GM19043 (cell line): ENCODE data around the gene LMNTD1.
"Not testable (repeated sequence)": the region's sequence is repeated elsewhere in the genome, so short reads cannot be mapped to it uniquely, and the experiment has no call there.

Experiments
- ATAC-seq: cut with Tn5 transposase; IDR thresholded peaks from one replicate; pipeline ENCODE4 v1.9.1; 2021; ENCODE audit warnings: low read depth; ENCODE audit not compliant: unreplicated experiment

LMNTD1 gene, protein sequence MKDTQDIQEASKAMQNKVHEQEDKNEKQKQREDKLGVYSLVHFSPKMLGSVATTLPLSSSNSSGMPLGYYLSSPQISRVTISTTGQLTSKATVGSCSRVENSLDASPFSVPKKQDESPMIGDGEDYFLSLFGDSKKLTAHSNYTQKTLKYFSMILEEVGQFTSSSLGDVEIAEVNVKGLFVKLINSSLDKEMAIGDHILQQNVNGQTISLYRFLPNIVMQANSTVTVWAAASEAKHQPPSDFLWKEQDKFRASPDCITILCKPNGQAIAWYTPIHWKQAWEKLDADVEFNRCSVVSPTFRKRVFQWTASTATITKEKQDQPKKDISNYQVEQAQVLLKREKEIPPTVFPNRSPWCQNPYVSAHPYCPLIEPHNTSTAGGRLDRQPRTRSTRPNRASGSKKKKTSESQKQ

DNA sequence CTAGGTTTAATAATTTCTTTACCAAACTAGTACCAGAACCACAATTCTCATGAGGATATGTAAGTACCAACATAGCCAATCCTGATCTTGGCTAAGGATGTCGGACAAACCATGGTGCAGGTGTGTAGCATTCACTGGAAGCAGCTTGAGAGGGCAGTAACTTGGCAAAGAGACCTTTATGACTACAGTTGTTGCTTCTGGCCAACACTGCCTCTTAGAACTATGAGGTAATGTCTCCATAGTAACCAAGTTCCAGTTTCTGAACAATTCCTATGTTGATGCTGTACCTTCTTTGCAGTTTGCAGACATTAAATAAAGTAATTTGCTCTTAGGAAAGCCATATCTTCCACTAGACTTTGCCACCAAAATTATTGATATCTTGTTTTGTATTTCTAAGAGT lies at the start of gene LMNTD1:
Gene LMNTD1 (minus strand): TSS at position 186 of the 400 bp plus-strand sequence. CDS start 324 bp downstream, outside the sequence.
- ATAC-seq: no peak

DNA sequence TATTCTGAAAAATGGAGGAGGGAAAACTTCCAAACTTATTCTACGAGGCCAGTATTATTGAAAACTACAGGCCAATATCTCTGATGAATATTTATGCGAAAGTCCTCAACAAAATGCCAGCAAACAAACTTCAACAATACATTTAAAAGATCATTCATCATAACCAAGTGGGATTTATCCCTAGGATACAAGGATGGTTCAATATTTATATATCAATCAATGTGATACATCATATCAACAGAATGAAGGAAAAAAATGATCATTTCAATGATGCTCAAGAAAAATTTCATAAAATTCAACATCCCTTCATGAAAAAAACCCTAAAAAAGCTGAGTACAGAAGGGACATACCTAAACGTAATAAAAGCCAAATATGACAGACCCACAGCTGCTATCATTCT lies 45.9 kb upstream of the LMNTD1 start:
- no peak for ATAC-seq

DNA sequence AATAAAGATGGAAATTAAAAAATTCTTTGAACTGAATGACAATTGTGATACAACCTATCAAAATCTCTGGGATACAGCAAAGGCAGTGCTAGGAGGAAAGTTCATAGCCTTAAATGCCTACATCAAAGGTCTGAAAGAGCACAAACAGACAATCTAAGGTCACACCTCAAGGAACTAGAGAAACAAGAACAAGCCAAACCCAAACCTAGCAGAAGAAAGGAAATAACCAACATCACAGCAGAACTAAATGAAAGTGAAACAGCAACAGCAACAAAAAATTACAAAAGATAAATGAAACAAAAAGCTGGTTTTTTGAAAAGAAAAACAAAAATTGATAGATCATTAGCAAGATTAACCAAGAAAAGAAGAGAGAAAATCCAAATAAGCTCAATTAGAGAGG lies 42.4 kb upstream of the LMNTD1 start:
- ATAC-seq: not testable (repeated sequence)

DNA sequence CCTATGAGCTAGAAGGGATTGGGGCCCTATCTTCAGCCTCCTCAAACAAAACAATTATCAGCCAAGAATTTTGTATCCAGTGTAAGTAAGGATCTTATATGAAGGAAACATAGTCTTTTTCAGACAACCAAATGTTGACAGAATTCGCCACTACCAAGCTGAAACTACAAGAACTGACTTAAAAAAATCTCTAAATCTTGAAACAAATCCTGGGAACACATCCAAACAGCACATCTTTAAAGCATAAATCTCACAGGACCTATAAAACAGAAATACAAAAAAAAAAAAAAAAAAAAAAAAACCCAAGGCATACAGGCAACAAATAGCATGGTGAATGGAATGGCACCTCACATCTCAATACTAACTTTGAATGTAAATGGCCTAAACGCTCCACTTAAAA lies 41.3 kb upstream of the LMNTD1 start:
- no peak for ATAC-seq

DNA sequence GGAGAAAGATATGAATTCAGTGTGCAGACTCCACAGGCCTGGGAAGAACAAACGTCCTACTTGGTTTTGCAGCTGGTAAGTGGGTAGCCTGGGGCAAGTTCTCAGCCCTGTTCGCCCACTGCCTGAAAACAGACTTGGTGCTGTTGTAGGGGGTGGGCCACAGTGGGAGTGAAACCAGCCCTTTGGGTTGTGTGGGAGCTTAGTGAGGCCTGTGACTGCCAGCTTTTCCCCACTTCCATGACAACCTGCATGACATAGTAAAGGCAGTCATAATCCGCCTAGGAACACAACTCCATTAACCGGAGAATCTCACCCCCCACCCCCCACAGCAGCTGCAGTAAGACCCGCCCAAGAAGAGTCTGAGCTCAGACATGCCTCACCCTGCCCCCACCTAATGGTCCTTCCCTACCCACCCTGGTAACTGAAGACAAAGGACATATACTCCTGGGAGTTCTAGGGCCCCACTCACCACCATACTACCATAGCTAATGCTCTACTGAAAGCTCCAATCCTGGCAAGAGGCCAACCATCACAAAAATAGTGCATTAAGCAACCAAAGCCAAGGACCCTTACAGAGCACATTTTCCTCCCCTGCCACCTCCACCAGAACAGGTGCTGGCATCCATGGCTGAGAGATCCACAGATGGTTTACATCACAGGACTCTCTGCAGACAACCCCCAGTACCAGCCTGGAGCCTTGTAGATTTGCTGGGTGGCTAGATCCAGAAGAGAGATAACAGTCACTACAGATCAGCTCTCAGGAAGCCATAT lies 39.8 kb upstream of the LMNTD1 start:
- ATAC-seq: no peak

DNA sequence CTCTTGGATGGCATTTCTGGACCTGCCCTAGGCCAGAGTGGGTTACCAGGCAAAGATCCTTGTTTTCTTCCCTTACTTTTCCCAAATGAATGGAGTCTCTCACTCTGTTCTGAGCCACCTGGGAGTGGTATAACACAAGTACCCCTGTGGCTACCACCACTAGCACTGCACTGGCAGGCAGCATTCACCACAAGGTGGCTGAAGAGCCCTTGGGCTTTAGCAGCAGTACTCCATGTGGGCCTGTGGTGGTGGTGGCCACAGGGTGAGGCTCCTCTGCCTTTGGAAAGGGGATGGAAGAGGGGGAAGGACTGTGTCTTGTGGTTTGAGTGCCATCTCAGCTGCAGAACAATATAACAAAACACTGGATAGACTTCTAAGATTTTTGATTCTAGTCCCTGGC lies 38.1 kb upstream of the LMNTD1 start:
- no peak for ATAC-seq

DNA sequence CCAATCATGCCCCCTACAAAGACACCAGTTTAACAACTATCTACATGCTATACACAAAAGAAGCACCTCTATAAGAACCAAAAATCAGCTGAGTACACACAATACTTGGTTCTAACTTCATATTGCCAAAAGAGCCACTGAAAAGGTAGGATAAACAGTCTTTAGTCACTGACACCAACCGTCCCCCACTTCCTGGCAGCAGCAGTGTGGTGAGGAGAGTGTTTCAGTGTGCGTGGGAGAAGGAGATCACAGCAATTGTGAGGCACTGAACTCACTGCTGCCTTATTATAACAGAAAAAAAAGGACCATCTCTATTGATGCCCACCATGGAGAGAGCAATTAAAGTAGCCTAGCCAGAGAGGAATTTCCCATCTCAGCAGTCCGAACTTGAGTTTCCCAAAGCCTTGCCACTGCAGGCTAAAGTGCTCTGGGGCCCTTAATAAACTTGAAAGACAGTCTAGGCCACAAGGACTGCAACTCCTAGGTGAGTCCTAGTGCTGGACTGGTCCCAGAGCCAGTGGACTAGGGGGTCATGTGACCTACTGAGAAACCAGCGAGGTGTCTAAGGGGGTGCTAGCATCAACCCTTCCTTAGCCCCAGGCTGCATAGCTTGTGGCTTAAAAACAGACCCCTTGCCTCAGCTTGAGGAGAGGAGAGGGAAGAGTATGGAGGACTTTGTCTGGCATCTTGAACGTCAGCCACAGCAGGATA lies 37.1 kb upstream of the LMNTD1 start:
- no peak for ATAC-seq

DNA sequence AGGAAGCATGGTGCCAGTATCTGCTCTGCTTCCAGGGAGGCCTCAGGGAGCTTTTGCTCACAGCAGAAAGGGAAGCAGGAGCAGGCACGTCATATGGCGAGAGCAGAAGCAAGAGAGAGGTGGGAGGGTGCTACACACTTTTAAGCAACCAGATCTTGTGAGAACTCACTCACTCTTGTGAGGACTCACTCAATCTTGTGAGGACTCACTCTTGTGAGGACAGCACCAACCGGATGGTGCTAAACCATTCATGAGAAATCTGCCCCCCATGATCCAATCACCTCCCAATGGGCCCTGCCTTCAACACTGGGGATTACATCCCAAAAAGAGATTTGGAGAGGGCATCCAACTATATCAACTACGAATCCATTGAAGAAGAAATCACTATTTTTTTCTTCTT lies 34.3 kb upstream of the LMNTD1 start:
- no peak for ATAC-seq

DNA sequence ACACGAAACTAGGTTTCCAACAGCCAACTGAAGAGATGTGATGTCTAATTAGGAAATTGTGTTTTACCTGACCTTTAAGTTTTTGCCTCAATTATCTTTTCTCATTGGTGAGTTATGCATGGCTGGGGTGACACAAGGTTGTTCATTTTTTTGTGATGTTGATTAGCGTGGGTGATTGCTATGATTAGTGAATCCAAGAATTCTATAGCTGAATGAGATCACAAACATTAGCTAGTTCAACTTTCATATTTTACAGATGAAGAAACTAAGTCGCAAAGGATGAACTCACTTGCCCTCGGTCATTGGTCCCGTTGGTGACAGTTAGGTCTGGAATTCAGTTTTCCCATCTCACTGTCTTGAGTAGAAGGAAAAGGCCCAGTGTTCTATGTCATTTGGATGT lies 32.6 kb upstream of the LMNTD1 start:
- ATAC-seq: no peak

DNA sequence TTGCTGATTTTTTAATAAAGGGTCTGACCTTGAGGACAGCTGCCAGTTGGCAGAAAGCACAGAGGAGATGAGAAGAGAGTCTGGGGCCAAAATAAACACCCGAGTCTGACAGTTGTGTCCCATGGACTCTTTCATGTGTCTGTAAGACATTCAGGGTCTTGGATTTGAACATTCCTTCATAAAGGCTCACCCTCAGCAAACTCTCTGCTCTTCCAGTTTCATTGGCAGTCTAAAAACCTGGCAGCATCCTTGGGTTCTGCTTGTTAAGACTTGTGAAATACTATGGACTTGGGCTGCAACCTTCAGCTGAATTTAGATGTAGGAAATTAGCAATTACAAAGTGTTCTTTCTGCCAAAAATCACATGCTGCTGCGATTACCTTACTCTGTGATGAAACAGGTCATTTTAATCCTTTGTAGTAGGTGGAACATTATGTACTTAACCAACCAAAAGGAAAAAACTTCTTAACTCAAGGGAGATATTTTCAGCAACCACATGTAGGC lies 32.0 kb upstream of the LMNTD1 start:
- no peak for ATAC-seq

DNA sequence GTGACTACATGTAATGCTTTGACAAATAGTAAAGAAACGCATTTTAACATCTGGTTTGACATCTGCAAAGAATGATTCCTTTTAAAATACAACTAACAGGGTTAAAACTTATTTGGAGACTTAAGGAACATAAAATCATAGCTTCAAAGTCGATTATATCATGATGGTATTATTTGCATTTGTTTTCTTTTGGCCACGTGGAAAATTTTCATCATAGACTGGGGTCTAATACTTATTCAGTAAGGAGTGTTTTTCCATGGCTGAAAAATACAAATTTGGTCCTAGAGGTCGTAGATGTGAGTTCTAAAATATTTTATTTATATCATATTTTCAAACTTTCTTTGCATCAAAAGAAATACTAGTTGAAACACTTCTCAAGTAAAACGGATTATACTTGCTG lies 31.5 kb upstream of the LMNTD1 start:
- no peak for ATAC-seq

DNA sequence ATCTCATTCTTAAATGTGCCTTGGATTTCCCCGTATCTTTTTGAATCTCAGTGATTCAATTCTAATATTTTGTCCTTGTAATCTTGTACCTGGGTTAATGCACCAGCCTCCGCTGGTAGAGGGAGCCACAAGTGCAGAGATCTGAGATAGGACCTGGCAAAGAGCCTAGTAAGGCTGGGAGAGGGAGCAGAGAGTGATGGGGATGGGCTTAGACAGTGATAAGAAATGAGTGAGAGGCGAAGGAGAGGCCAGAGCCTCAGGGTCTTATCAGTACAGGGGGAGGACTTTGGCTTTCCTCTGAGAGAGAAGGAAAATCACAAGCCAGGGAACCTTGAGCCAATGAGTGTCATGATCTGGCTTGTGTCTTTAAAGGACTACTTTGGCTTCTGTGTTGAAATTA lies 30.5 kb upstream of the LMNTD1 start:
- ATAC-seq: no peak

DNA sequence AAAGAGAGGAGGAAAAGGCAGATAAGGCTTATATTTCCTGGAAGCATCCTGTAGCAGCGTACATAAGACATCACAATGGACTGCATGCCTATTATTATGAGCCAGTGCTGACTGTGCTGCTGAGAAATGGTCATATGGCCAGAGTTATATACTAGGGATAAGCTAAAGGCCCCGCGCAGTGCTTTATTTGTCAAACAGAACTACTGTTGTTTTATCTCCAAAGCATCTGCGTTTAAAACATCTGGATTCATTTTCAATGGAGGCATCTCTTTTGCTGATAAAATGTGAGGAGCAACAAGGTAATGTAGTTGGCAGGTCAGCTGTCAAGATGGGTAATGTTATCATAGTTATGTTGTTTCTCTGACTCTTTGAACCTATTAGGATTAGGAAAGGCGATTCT lies 28.0 kb upstream of the LMNTD1 start:
- no peak for ATAC-seq

DNA sequence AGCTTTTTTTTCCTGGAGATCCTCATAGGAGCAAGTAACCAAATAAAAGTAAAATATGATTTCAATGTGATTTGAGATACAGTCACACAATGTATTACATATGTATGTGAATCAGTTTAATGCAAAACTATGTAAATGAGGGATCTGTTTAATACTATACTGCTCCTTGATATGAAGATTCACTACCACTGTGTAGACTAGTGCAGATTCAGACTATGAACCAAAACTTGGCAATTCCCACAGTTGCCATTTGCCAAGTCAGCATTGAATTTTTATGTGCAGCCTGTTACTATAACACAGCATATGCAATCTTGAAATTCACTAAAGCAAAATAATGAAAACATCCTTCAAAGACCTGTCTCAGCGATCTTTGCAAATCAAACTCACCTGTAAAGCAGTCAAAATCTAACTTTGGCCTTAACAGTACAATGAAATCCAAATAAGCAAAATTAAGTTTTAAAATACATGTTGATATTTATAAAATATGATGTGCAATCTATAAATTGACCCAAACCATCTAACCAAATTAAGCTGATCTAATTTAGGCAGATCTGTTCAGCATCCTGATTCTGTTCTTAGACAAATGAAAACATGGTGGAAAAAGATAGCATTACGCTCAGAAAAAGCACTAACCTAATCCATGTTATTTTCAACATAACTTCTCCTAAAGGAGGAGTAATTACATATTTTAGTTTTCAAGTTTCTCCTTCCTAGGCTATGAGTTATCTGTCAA lies 25.5 kb upstream of the LMNTD1 start:
- no peak for ATAC-seq

DNA sequence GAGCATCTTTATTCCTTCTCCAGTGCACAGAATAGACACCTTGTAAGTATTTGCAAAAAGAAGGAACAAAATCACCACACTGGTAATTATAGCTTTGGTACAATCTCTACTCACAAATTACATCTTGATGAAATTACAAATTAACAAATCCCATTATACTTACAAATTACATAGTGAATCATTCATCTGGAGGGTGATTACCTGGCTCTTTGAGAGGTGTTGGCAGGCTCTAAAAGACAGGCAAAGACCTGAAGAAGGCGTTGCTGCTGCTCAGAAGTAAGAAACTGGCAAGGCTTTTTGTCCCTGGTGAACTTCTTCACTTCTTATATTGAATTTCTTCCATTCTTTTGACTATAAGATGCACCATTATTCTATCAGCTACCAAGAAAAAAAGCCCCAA lies 21.7 kb upstream of the LMNTD1 start:
- ATAC-seq: no peak

DNA sequence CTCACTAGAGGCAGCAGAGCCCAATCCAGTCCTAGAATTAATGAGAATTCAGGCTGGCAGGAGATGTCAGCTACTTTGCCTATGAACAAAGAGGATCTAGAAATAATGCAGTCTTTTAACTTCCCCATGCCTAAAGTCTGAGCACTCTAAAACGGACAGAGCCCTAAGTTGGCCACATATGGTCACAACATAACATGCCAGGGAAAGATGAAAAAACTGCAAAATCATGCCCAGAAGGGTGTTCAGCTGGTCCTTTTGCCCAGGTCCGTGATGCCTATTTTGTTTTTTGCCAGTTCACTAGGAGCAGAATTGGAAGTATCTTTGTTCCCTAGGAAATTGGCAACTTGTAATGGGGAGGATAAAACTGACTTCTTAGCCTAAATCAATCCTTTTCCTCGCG lies 20.3 kb upstream of the LMNTD1 start:
- ATAC-seq: no peak

DNA sequence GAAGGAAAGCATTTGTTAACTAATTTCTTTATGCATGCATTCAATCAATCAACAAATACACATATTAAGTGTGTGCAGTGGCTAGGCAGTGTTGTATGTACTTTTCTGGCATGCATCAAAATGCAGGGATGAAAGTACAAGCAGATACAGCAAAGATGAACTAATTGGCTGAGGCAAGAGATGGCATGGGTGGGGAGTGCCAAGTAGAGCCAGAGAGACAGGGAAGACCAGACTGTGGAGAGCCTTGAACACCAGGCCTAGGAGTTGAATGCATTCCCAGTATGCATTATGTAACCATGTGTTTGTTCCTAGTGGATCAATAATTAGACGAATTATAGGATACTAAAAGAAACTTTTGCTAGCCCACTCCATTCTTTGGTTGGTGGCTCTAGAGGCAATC lies 17.3 kb upstream of the LMNTD1 start:
- ATAC-seq: no peak

DNA sequence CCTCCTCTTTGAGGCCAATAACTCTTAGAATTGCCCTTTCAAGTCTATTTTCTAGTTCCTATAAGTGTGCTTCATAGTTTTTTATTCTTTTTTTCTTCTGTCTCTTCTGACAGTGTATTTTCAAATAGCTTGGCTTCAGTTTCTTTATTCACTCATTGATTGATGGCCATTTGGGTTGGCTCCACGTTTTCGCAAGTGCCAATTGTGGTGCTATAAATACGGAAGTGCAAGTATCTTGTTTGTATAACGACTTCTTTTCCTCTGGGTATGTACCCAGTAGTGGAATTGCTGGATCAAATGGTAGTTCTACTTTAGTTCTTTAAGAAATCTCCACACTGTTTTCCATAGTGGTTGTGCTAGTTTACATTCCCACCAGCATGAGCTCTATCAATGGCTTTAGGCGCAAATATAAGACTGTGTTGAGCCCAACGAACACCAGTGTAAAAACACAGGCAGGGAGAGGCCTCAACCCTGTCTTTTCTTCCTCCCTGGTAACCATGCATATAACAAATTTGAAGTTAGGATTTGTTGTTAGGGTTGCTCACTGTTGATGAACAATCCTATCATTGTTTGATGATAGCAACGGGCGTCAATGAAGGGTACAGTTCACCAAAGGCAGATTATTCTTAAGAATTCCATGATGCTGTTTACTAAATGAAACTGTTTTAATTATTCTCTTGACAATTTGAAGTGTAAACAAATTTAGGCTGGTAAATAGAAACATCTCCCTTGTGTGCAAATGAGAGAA lies 13.3 kb upstream of the LMNTD1 start:
- no peak for ATAC-seq

DNA sequence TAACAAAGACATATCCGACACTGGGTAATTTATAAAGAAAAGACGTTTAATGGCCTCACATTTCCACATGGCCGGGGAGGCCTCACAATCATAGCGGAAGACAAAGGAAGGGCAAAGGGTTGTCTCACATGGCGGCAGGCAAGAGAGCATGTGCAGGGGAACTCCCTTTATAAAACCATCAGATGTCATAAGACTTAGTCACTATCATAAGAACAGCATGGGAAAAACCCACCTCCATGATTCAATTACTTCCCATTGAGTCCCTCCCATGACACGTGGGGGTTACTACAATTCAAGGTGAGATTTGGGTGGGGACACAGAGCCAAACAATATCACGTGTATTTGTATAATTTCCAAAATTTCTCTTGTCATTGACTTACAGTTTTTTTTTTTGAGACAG lies 5.5 kb upstream of the LMNTD1 start:
- ATAC-seq: no peak
